NT2/D1 (cell line): ENCODE data around the gene LOXHD1.

Source experiments
- YY1 ChIP-seq: IDR thresholded peaks from 2 replicates; pipeline ENCODE4 v1.6.1; 2011; ENCODE audit not compliant: insufficient read length, insufficient read depth
- ZNF274 ChIP-seq: IDR thresholded peaks from 2 replicates; pipeline ENCODE4 v1.6.1; 2011; ENCODE audit warnings: mild to moderate bottlenecking, low read depth, low read length

DNA sequence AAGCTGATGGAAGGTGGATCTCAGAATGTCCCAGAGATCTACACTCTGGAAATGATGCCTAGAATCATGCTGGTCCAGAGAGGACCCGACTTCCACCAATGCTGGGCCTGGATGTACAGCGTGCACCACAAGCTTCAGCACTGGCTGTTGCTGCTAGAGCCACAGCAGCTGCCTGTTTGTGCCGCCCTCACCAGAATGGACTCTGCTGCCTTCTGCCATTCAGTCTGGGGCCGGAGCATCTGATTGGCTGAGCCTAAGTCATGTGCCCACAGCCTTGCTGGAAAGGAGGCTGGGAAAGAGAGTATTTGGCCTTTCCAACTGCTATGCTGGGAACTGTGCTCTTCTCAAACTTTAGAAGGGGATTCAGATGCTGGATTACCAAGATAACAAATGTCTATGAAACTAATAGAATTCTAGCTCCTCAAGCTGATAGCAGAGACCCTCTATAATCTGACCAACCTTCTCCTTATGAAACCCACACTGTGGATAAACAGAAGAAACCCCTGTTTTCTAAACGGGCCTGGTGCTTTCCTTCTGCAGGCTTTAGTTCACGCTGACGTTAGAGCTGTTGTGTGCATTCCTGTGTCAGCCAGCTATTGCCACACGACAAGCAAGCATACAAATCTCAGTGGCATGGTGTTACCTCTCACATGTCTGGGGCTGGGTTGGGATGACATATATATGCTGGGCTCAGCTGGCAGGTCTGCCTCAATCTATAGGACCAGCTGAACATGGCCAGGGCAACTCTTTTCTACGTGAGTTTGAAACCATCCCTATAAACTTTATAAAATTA lies 4.1 kb upstream of the LOXHD1 start:
- TF ChIP-seq YY1 (no peak), ZNF274 (no peak)
